Right lobe of liver (tissue), 4 donors: Measurements from ENCODE around the gene SAMD8.

ENCODE experiments used
- POLR2A ChIP-seq: fragments of 450-650 bp; IDR thresholded peaks from one replicate; pipeline ENCODE4 v1.6.1; 2017; ENCODE audit warnings: antibody characterized with exemption, mild to moderate bottlenecking
- TF ChIP-seq, protein P1 (sequence below), 4 donors: fragments of 200-600 bp in 3 of 4; fragments of 450-650 bp in 1 of 4; IDR thresholded peaks; one replicate each; pipeline versions ENCODE4 v1.5.1 to v1.8.0; 2016 to 2022; ENCODE audit warnings: antibody characterized with exemption in 4 of 4, mild to moderate bottlenecking in 2 of 4
- donor health status: DM: no; HTN: no; CAD: no.
- donor health status: DM: no; HTN: no; CAD: no.
- donor health status: DM: no; HTN: yes; CAD: no.

- no peak for TF ChIP-seq POLR2A
- TF ChIP-seq, protein P1, sequence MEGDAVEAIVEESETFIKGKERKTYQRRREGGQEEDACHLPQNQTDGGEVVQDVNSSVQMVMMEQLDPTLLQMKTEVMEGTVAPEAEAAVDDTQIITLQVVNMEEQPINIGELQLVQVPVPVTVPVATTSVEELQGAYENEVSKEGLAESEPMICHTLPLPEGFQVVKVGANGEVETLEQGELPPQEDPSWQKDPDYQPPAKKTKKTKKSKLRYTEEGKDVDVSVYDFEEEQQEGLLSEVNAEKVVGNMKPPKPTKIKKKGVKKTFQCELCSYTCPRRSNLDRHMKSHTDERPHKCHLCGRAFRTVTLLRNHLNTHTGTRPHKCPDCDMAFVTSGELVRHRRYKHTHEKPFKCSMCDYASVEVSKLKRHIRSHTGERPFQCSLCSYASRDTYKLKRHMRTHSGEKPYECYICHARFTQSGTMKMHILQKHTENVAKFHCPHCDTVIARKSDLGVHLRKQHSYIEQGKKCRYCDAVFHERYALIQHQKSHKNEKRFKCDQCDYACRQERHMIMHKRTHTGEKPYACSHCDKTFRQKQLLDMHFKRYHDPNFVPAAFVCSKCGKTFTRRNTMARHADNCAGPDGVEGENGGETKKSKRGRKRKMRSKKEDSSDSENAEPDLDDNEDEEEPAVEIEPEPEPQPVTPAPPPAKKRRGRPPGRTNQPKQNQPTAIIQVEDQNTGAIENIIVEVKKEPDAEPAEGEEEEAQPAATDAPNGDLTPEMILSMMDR (IDR thresholded peaks at IDR 0.05), result no peak
Measured at GRCh38 chr10:75103881-75104686, 7.4 kb upstream of the SAMD8 start.
